ENCODE measurements around the gene FBLIM1.

The FBLIM1 gene

DNA sequence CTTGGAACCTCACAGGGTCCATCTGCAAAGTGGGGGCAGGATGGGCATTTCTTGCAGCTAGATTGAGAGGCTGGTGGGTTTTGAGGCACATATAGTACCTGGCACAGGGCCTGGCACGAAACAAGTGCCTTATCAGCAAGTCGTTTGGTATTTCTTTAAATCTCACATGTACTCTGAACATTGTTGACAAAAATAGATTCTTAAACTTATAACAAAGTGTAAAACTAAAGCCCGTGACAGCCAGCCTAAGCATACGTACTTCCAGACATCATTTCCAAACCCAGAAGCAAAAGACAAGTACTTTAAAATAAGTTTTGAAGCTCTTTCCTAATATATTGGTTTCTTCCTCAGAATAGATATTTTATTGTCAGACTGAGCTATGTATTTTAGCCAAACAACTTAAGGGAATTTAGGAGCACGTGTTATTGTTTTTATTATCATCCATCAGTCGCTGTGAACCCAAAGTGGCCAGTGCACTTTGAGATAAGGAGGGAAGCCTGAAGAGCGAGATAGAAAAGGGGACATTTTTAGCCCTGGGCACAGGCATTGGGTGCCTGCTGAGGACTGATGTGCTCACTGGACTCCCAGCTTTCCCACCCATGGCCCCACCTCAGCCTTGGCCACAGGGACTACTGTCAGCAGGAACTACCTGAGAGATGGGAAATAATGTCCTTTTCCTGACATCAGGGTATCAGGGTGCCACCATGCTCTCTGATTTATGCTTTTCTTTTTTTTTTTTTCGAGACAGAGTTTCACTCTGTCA lies 3.0 kb downstream of the FBLIM1 start:
- H3K9me3 ChIP-seq (ENCODE audit: insufficient read depth, low read depth, low read length): no peaks in the 10 kb centered on the region
- H3K4me3 ChIP-seq (ENCODE audit: low read length): no peak overlapping the region; the same call in 1 of the 2 replicates
- peaks cover 30% of the 10 kb centered on the region for H3K36me3 ChIP-seq (ENCODE audit: insufficient read depth, low read length)
- H3K9ac ChIP-seq (ENCODE audit: low read depth, low read length): no peak overlapping the region
- WGBS: 90% methylated on average over 8 of the region's 8 CpGs
- H3K4me1 ChIP-seq (ENCODE audit: insufficient read depth, low read length): peaks cover 27% of the 10 kb centered on the region
- H3K27ac ChIP-seq (ENCODE audit: low read depth, low read length): no peak overlapping the region
- H3K27me3 ChIP-seq (ENCODE audit: insufficient read depth, low read length): no peaks in the 10 kb centered on the region

DNA sequence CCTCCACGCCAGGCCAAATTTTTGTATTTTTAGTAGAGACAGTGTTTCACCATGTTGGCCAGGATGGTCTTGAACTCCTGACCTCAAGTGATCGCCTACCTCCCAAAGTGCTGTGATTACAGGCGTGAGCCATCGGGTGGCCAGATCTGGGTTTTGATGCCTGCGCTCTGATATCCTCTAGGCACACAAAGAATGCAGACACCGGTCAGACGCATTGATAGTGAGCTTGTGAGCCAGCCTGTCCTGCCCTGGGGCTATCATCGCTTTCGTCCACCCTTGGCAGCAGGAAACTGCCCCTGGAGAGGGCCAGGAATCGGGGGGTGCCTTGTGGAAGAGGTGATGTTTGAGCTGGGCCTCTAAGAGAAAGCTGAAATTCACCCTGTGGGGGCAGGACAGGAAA lies 4.0 kb downstream of the FBLIM1 start:
- 79% methylated on average over 10 of the region's 10 CpGs for WGBS
- no peak overlapping the region for H3K4me3 ChIP-seq (ENCODE audit: low read length)
- no peaks in the 10 kb centered on the region for H3K9me3 ChIP-seq (ENCODE audit: insufficient read depth, low read depth, low read length)
- H3K36me3 ChIP-seq (ENCODE audit: insufficient read depth, low read length): peaks cover 38% of the 10 kb centered on the region
- H3K27ac ChIP-seq (ENCODE audit: low read depth, low read length): no peak overlapping the region
- H3K9ac ChIP-seq (ENCODE audit: low read depth, low read length): no peak overlapping the region
- H3K27me3 ChIP-seq (ENCODE audit: insufficient read depth, low read length): no peaks in the 10 kb centered on the region
- H3K4me1 ChIP-seq (ENCODE audit: insufficient read depth, low read length): peaks cover 17% of the 10 kb centered on the region

DNA sequence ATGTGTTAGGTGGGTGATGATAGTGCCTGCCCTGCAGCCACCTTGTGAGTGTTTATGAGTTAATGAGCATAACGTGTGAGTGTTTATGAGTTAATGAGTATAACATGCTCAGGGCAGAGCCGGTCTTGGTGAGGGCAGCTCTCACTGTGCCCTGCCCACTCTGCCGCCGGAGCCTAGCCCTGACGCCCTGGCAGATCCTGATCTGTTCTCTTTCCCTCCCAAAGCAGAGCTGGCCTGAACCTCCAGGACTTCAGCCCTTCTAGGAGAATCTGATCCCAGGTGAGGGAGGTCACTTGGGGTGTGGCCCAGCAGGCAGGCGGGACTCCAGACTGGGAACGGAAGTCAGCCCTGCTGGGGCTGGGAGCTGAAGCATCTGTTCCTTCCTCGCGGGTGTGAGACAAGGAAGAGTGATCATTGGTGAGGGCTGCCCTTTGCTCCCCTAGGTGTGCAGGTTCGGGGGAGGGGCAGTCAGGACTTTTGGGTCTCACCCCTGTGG lies 5.7 kb downstream of the FBLIM1 start:
- H3K36me3 ChIP-seq (ENCODE audit: insufficient read depth, low read length): peaks cover 55% of the 10 kb centered on the region
- WGBS: 86% methylated on average over 10 of the region's 10 CpGs
- peaks cover 12% of the 10 kb centered on the region for H3K4me1 ChIP-seq (ENCODE audit: insufficient read depth, low read length)
- H3K9me3 ChIP-seq (ENCODE audit: insufficient read depth, low read depth, low read length): no peaks in the 10 kb centered on the region
- H3K27ac ChIP-seq (ENCODE audit: low read depth, low read length): no peak overlapping the region; the same call in 1 of the 2 replicates
- no peaks in the 10 kb centered on the region for H3K27me3 ChIP-seq (ENCODE audit: insufficient read depth, low read length)
- H3K4me3 ChIP-seq (ENCODE audit: low read length): no peak overlapping the region
- H3K9ac ChIP-seq (ENCODE audit: low read depth, low read length): no peak overlapping the region

DNA sequence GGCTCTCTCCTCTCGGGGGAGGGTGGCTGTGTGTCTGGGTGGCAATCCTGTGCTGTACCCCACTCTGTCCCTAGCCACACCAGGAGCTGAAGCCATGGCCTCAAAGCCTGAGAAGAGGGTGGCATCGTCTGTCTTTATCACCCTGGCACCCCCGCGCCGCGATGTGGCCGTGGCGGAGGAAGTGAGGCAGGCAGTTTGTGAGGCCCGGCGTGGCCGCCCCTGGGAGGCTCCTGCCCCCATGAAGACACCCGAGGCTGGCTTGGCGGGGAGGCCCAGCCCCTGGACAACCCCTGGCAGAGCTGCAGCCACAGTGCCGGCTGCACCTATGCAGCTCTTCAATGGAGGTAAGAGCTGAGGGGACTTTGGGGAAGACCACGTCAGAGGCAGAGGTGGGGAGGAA lies 6.3 kb downstream of the FBLIM1 start:
- no peaks in the 10 kb centered on the region for H3K27me3 ChIP-seq (ENCODE audit: insufficient read depth, low read length)
- H3K36me3 ChIP-seq (ENCODE audit: insufficient read depth, low read length): peaks cover 57% of the 10 kb centered on the region
- no peak overlapping the region for H3K9ac ChIP-seq (ENCODE audit: low read depth, low read length)
- peaks cover 12% of the 10 kb centered on the region for H3K4me1 ChIP-seq (ENCODE audit: insufficient read depth, low read length)
- no peak overlapping the region for H3K27ac ChIP-seq (ENCODE audit: low read depth, low read length)
- no peaks in the 10 kb centered on the region for H3K9me3 ChIP-seq (ENCODE audit: insufficient read depth, low read depth, low read length)
- 98% methylated on average over 14 of the region's 15 CpGs for WGBS
- H3K4me3 ChIP-seq (ENCODE audit: low read length): no peak overlapping the region

DNA sequence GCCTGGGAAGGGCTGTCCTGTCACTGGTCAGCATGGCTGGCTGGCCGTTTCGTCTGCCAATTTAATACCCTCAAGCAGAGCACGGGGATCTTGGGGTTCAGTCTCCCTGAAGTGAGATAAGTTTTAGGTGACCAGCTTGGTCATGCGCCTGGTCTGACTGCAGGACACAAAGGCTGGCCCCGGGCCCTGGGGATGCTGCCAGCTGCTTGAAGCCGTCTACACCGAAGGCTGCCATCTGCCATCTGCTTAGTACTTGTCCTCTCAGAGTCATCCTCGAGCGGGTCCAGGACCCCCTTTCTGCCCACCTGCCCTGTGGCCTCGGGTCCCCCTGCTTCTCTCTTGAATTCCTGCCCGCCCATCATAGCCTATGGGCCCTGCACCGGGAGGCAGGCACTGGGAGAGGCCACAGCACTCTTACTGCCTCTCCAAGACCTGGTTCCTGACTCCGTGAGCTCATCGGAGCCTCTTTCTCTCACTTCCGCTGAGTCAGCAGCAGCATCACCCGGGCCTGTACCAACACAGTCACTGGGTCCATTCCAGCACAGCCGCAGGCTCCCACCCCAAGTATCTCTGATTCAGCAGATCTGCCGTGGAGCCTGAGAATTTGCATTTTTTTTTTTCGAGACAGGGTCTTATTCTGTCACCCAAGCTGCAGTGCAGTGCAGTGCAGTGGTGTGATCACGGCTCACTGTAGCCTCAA lies 7.0 kb downstream of the FBLIM1 start:
- Histone ChIP-seq H3K4me1 (ENCODE audit: insufficient read depth, low read length) (peaks cover 8% of the 10 kb centered on the region), H3K36me3 (ENCODE audit: insufficient read depth, low read length) (peaks cover 64% of the 10 kb centered on the region), H3K27me3 (ENCODE audit: insufficient read depth, low read length) (no peaks in the 10 kb centered on the region), H3K9ac (ENCODE audit: low read depth, low read length) (no peak overlapping the region), H3K27ac (ENCODE audit: low read depth, low read length) (no peak overlapping the region), H3K4me3 (ENCODE audit: low read length) (no peak overlapping the region), H3K9me3 (ENCODE audit: insufficient read depth, low read depth, low read length) (no peaks in the 10 kb centered on the region)
- 94% methylated on average over 20 of the region's 20 CpGs for WGBS

DNA sequence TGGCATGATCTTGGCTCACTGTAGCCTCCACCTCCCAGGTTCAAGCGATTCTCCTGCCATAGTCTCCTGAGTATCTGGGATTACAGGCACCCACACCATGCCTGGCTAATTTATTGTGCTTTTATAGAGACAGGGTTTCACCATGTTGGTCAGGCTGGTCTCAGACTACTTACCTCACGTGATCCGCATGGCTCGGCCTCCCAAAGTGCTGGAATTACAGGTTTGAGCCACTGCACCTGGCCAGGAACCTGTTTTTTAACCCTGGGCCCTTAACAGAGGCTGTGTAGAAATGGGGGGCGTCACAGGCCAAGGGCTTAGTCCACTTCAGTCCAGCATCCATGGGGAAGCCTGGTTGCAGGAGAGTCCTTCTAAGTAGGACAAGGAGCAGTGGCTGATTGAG lies 9.3 kb downstream of the FBLIM1 start:
- Histone ChIP-seq H3K9me3 (ENCODE audit: insufficient read depth, low read depth, low read length) (no peaks in the 10 kb centered on the region), H3K4me3 (ENCODE audit: low read length) (no peak overlapping the region), H3K27ac (ENCODE audit: low read depth, low read length) (no peak overlapping the region), H3K36me3 (ENCODE audit: insufficient read depth, low read length) (peaks cover 80% of the 10 kb centered on the region), H3K4me1 (ENCODE audit: insufficient read depth, low read length) (no peaks in the 10 kb centered on the region), H3K27me3 (ENCODE audit: insufficient read depth, low read length) (no peaks in the 10 kb centered on the region), H3K9ac (ENCODE audit: low read depth, low read length) (no peak overlapping the region)
- WGBS: 96% methylated on average over 5 of the region's 5 CpGs

DNA sequence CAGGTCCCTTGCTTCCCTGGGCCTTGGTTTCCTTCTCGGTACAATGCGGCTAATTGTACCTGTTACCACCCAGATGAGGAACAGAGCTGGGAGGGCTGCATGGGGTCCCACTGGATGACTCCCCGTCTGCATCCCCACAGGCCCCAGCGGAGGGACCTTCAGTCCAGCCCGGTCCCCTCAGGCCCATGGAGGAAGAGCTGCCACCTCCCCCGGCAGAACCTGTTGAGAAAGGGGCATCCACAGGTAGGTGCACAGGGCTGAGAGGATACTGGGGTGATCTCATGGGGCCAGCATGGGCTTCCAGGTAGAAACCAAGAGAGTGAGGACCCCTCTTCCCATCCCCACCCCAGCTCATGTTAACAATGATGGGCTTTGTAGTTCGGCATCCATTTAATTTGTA lies 9.8 kb downstream of the FBLIM1 start:
- H3K9ac ChIP-seq (ENCODE audit: low read depth, low read length): no peak overlapping the region
- 97% methylated on average over 6 of the region's 7 CpGs for WGBS
- H3K4me1 ChIP-seq (ENCODE audit: insufficient read depth, low read length): no peaks in the 10 kb centered on the region
- H3K27ac ChIP-seq (ENCODE audit: low read depth, low read length): no peak overlapping the region
- H3K27me3 ChIP-seq (ENCODE audit: insufficient read depth, low read length): no peaks in the 10 kb centered on the region
- H3K9me3 ChIP-seq (ENCODE audit: insufficient read depth, low read depth, low read length): no peaks in the 10 kb centered on the region
- peaks cover 84% of the 10 kb centered on the region for H3K36me3 ChIP-seq (ENCODE audit: insufficient read depth, low read length)
- no peak overlapping the region for H3K4me3 ChIP-seq (ENCODE audit: low read length)

DNA sequence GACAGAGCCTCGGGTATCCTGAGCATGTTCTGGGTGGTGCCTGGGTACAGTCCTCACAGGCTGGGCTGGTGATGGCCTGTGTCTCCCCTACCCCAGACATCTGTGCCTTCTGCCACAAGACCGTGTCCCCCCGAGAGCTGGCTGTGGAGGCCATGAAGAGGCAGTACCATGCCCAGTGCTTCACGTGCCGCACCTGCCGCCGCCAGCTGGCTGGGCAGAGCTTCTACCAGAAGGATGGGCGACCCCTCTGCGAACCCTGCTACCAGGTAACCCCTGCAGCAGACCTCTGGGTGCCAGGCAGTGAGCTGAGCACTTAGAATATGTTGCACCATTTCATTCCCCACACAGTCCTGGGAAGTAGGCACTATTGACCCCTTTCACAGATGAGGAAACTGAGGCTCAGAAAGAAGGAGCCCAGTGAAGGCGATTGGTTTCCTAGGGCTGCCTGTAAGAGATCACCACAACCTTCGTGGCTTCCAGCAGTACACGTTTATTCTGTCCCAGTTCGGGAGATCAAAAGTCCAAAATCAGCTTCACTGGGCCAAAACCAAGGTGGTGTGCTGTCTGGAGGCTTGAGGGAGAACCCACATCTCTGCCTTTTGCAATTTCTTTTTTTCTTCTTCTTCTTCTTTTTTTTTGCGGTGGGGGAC lies 11.8 kb downstream of the FBLIM1 start:
- 95% methylated on average over 14 of the region's 14 CpGs for WGBS
- H3K27ac ChIP-seq (ENCODE audit: low read depth, low read length): no peak overlapping the region
- H3K4me3 ChIP-seq (ENCODE audit: low read length): no peak overlapping the region
- peaks cover 84% of the 10 kb centered on the region for H3K36me3 ChIP-seq (ENCODE audit: insufficient read depth, low read length)
- no peaks in the 10 kb centered on the region for H3K9me3 ChIP-seq (ENCODE audit: insufficient read depth, low read depth, low read length)
- H3K9ac ChIP-seq (ENCODE audit: low read depth, low read length): no peak overlapping the region
- no peaks in the 10 kb centered on the region for H3K27me3 ChIP-seq (ENCODE audit: insufficient read depth, low read length)
- H3K4me1 ChIP-seq (ENCODE audit: insufficient read depth, low read length): no peaks in the 10 kb centered on the region

DNA sequence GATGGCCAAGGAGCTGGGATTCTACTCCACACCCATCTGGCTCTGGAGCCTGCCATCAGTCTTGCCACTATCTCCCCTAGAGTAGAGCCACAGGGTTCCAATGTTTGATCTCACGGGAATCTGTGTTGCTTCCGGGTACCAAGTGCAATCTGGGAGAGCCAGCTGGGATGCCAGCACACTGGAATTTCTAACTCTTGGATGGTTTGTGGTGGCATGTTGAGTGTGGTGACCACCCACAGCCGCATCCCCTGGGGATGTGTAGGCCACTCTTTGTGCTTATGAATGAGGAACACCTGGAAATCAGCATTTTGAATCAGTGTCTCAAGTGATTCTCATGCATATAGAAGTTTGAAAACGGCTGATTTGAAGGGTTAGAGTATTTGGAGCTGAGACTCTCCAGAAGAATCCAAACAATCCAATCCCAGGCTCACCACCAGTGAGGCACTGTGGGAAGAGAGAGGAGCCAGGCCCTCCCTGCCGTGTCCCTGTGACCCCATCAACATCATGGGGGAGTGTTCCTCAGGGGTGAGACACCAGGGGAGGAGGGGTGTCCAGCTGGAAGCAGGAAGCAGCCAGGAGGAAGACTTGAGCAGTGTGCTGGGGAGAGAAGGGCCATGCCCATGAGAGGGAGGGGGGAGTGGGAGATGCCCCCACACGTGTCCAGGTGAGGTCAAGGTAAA lies 13.4 kb downstream of the FBLIM1 start:
- Histone ChIP-seq H3K36me3 (ENCODE audit: insufficient read depth, low read length) (peaks cover 85% of the 10 kb centered on the region), H3K4me3 (ENCODE audit: low read length) (no peak overlapping the region), H3K27me3 (ENCODE audit: insufficient read depth, low read length) (no peaks in the 10 kb centered on the region), H3K4me1 (ENCODE audit: insufficient read depth, low read length) (no peaks in the 10 kb centered on the region), H3K27ac (ENCODE audit: low read depth, low read length) (no peak overlapping the region), H3K9me3 (ENCODE audit: insufficient read depth, low read depth, low read length) (no peaks in the 10 kb centered on the region), H3K9ac (ENCODE audit: low read depth, low read length) (no peak overlapping the region)
- 96% methylated on average over 6 of the region's 6 CpGs for WGBS

DNA sequence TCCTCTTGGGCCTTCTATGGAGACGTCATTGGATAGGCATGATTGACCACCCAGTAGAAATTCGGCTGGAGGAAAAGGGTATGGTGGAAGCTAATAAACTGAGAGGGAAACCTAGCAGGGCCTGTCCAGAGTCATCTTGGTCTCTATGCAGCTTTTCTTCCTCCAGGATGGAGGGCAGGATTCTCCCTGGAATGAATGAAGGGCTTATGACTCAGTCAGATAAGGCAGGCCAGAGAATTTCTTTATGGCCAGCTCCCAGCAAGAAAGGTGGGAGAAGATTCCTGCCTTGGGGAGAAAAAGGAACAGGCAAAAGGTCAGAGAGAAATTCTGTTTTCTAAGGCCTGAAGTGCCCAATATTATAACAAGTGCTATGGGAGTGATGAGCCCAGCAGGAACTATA lies 17.1 kb downstream of the FBLIM1 start:
- Histone ChIP-seq H3K27me3 (ENCODE audit: insufficient read depth, low read length) (no peaks in the 10 kb centered on the region), H3K27ac (ENCODE audit: low read depth, low read length) (no peak overlapping the region), H3K9ac (ENCODE audit: low read depth, low read length) (no peak overlapping the region), H3K36me3 (ENCODE audit: insufficient read depth, low read length) (peaks cover 87% of the 10 kb centered on the region), H3K4me3 (ENCODE audit: low read length) (no peak overlapping the region), H3K4me1 (ENCODE audit: insufficient read depth, low read length) (no peaks in the 10 kb centered on the region), H3K9me3 (ENCODE audit: insufficient read depth, low read depth, low read length) (no peaks in the 10 kb centered on the region)
- 93% methylated on average over 2 of the region's 2 CpGs for WGBS
